Measurements from ENCODE around the gene CCNB2. TPM values are rescaled to one million over a fixed set of nuclear protein-coding genes. Genes with fewer than 3 reads are reported as not detected.

Gene CCNB2
- polyA plus RNA-seq, 1 donor from 2014 or later = 4.4 TPM

DNA sequence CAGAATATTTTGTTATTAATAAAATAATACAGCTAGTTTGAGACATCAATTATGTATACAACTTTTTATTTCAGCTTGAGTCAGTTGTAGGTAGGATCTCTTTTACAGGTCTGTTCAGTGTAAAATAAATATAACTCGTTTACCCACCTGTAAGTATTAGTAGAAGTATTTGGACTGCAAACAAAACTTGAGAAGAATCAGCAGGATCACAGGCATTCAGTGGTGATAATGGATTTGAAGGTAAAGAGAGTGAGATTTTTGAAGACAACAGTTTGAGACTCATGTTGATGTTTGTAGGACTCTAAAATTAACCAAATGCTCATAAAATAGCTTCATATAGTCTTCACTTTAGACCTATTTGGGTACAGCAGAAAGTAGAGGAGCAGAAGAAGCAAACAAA, 35.5 kb upstream of the CCNB2 start:
- H3K9me3 ChIP-seq (ENCODE audit: low read length) = no peaks in the 10 kb centered on the region
- H2AFZ ChIP-seq (ENCODE audit: low read depth, low read length) = no peak overlapping the region
- H3K79me2 ChIP-seq (replicated peaks; ENCODE audit: insufficient read depth, low read length) = no peaks in the 10 kb centered on the region
- no peak overlapping the region for H3K9ac ChIP-seq (ENCODE audit: low read length)
- H3K27me3 ChIP-seq (ENCODE audit: insufficient read depth, low read depth, low read length) = no peaks in the 10 kb centered on the region
- no peaks in the 10 kb centered on the region for H3F3A ChIP-seq (ENCODE audit: insufficient read depth, low read length, poor library complexity, severe bottlenecking)
- no peaks in the 10 kb centered on the region for H3K9me2 ChIP-seq (ENCODE audit: insufficient read depth, low read length)
- no peaks in the 10 kb centered on the region for H4K20me1 ChIP-seq (ENCODE audit: insufficient read depth)
- peaks cover 8% of the 10 kb centered on the region for H3K36me3 ChIP-seq (ENCODE audit: insufficient read depth, low read length)
- H3K27ac ChIP-seq (ENCODE audit: low read length) = no peak overlapping the region
- no peak overlapping the region for H3K4me2 ChIP-seq (ENCODE audit: low read length)
- TF ChIP-seq EZH2 (IDR thresholded peaks at IDR 0.05; ENCODE audit: borderline replicate concordance, insufficient read depth, low read length, poor library complexity, severe bottlenecking) (no peak), SMC3 (conservative IDR thresholded peaks at IDR 0.05; ENCODE audit: poor library complexity) (no peak), RAD21 (conservative IDR thresholded peaks at IDR 0.05) (no peak)
- no peak overlapping the region for H3K4me3 ChIP-seq (ENCODE audit: low read length)

DNA sequence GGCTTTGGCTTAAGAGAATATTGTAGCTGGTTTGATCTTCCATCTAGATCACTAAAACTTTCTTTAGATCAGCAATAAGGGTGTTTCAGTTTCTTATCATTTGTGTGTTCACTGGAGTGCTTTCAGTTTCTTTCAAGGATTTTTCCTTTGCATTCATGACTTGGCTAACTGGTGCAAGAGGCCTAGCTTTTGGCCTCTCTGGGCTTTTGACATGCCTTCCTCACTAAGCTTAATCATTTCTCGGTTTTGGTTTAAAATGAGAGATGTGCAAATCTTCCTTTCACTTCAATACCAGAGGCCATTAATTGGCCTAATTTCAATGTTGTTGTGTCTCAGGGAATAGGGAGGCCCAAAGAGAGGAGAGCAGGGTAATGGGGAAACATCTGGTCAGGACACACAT, 30.3 kb upstream of the CCNB2 start:
- Histone ChIP-seq H3K79me2 (replicated peaks; ENCODE audit: insufficient read depth, low read length) (no peaks in the 10 kb centered on the region), H3K9me3 (ENCODE audit: low read length) (no peaks in the 10 kb centered on the region), H3K27me3 (ENCODE audit: insufficient read depth, low read depth, low read length) (no peaks in the 10 kb centered on the region), H3K36me3 (ENCODE audit: insufficient read depth, low read length) (peaks cover 8% of the 10 kb centered on the region), H2AFZ (ENCODE audit: low read depth, low read length) (no peak overlapping the region), H4K20me1 (ENCODE audit: insufficient read depth) (no peaks in the 10 kb centered on the region), H3K9ac (ENCODE audit: low read length) (no peak overlapping the region), H3K27ac (ENCODE audit: low read length) (no peak overlapping the region), H3K9me2 (ENCODE audit: insufficient read depth, low read length) (no peaks in the 10 kb centered on the region), H3K4me3 (ENCODE audit: low read length) (no peak overlapping the region), H3K4me2 (ENCODE audit: low read length) (no peak overlapping the region), H3F3A (ENCODE audit: insufficient read depth, low read length, poor library complexity, severe bottlenecking) (no peaks in the 10 kb centered on the region)
- TF ChIP-seq TAF1 (IDR thresholded peaks at IDR 0.05; ENCODE audit: low read depth) (no peak), EZH2 (IDR thresholded peaks at IDR 0.05; ENCODE audit: borderline replicate concordance, insufficient read depth, low read length, poor library complexity, severe bottlenecking) (no peak), EP300 (conservative IDR thresholded peaks at IDR 0.05; ENCODE audit: poor library complexity, severe bottlenecking) (no peak), RAD21 (conservative IDR thresholded peaks at IDR 0.05) (no peak), POLR2AphosphoS5 (IDR thresholded peaks at IDR 0.05) (no peak), MXI1 (conservative IDR thresholded peaks at IDR 0.05; ENCODE audit: poor library complexity, severe bottlenecking) (no peak), SMC3 (conservative IDR thresholded peaks at IDR 0.05; ENCODE audit: poor library complexity) (no peak)
- TF ChIP-seq, protein P1, sequence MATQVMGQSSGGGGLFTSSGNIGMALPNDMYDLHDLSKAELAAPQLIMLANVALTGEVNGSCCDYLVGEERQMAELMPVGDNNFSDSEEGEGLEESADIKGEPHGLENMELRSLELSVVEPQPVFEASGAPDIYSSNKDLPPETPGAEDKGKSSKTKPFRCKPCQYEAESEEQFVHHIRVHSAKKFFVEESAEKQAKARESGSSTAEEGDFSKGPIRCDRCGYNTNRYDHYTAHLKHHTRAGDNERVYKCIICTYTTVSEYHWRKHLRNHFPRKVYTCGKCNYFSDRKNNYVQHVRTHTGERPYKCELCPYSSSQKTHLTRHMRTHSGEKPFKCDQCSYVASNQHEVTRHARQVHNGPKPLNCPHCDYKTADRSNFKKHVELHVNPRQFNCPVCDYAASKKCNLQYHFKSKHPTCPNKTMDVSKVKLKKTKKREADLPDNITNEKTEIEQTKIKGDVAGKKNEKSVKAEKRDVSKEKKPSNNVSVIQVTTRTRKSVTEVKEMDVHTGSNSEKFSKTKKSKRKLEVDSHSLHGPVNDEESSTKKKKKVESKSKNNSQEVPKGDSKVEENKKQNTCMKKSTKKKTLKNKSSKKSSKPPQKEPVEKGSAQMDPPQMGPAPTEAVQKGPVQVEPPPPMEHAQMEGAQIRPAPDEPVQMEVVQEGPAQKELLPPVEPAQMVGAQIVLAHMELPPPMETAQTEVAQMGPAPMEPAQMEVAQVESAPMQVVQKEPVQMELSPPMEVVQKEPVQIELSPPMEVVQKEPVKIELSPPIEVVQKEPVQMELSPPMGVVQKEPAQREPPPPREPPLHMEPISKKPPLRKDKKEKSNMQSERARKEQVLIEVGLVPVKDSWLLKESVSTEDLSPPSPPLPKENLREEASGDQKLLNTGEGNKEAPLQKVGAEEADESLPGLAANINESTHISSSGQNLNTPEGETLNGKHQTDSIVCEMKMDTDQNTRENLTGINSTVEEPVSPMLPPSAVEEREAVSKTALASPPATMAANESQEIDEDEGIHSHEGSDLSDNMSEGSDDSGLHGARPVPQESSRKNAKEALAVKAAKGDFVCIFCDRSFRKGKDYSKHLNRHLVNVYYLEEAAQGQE (IDR thresholded peaks at IDR 0.05; ENCODE audit: borderline replicate concordance) = no peak
- TF ChIP-seq, protein P2, sequence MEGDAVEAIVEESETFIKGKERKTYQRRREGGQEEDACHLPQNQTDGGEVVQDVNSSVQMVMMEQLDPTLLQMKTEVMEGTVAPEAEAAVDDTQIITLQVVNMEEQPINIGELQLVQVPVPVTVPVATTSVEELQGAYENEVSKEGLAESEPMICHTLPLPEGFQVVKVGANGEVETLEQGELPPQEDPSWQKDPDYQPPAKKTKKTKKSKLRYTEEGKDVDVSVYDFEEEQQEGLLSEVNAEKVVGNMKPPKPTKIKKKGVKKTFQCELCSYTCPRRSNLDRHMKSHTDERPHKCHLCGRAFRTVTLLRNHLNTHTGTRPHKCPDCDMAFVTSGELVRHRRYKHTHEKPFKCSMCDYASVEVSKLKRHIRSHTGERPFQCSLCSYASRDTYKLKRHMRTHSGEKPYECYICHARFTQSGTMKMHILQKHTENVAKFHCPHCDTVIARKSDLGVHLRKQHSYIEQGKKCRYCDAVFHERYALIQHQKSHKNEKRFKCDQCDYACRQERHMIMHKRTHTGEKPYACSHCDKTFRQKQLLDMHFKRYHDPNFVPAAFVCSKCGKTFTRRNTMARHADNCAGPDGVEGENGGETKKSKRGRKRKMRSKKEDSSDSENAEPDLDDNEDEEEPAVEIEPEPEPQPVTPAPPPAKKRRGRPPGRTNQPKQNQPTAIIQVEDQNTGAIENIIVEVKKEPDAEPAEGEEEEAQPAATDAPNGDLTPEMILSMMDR (IDR thresholded peaks at IDR 0.05; ENCODE audit: poor library complexity, severe bottlenecking) = no peak

DNA sequence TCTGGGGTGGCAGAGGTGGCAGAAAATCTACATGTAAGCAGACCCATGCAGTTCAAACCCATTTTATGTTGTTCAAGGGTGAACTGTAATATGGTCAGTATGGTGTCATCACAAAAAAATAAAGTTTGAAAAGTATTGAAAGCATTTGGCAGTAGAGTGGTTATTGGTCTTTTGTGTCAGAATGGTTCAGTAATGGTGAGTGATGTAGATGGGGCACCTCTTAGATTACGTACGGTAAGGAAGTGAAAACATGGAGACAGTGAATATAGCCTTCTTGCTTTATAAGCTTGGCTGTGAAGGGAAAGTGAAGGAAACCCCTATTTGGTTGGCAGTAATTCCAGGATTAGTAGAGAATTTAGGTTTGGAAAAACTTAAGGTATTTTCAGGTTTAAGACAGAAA, 17.2 kb upstream of the CCNB2 start:
- peaks cover 4% of the 10 kb centered on the region for H3K36me3 ChIP-seq (ENCODE audit: insufficient read depth, low read length)

More for the DNA sequence above, 17.2 kb upstream of the CCNB2 start:
- H3K4me2 ChIP-seq (ENCODE audit: low read length) = no peak overlapping the region
- H3K27me3 ChIP-seq (ENCODE audit: insufficient read depth, low read depth, low read length) = no peaks in the 10 kb centered on the region
- TF ChIP-seq SMC3 (conservative IDR thresholded peaks at IDR 0.05; ENCODE audit: poor library complexity) (no peak), TAF1 (IDR thresholded peaks at IDR 0.05; ENCODE audit: low read depth) (no peak), EP300 (conservative IDR thresholded peaks at IDR 0.05; ENCODE audit: poor library complexity, severe bottlenecking) (no peak), MXI1 (conservative IDR thresholded peaks at IDR 0.05; ENCODE audit: poor library complexity, severe bottlenecking) (no peak), POLR2AphosphoS5 (IDR thresholded peaks at IDR 0.05) (no peak), EZH2 (IDR thresholded peaks at IDR 0.05; ENCODE audit: borderline replicate concordance, insufficient read depth, low read length, poor library complexity, severe bottlenecking) (no peak), RAD21 (conservative IDR thresholded peaks at IDR 0.05) (no peak)
- TF ChIP-seq, protein P1 (IDR thresholded peaks at IDR 0.05; ENCODE audit: borderline replicate concordance) = no peak
- TF ChIP-seq, protein P2 (IDR thresholded peaks at IDR 0.05; ENCODE audit: poor library complexity, severe bottlenecking) = no peak
- no peak overlapping the region for H3K27ac ChIP-seq (ENCODE audit: low read length)
- no peaks in the 10 kb centered on the region for H3K9me2 ChIP-seq (ENCODE audit: insufficient read depth, low read length)
- H4K20me1 ChIP-seq (ENCODE audit: insufficient read depth) = no peaks in the 10 kb centered on the region
- H2AFZ ChIP-seq (ENCODE audit: low read depth, low read length) = no peak overlapping the region
- H3F3A ChIP-seq (ENCODE audit: insufficient read depth, low read length, poor library complexity, severe bottlenecking) = no peaks in the 10 kb centered on the region
- no peak overlapping the region for H3K4me3 ChIP-seq (ENCODE audit: low read length)
- no peaks in the 10 kb centered on the region for H3K79me2 ChIP-seq (replicated peaks; ENCODE audit: insufficient read depth, low read length)
- H3K9ac ChIP-seq (ENCODE audit: low read length) = no peak overlapping the region
- no peaks in the 10 kb centered on the region for H3K9me3 ChIP-seq (ENCODE audit: low read length)

Data from neural cell (in vitro differentiated cells).